Keratinocyte (primary cell): ENCODE data around the gene GNS.

Experiments
- EZH2 ChIP-seq: IDR thresholded peaks from one replicate; pipeline ENCODE4 v1.6.1; 2012; ENCODE audit warnings: inconsistent platforms, mild to moderate bottlenecking, low read length, moderate library complexity
- TF ChIP-seq, protein P1 (sequence below), 3 experiments: IDR thresholded peaks in 1 of 3; conservative IDR thresholded peaks in 1 of 3; optimal IDR thresholded peaks in 1 of 3; 2 replicates in 2 of 3; 3 replicates in 1 of 3; pipeline versions ENCODE3 to v1.5.1; 2011; ENCODE audit warnings: low read length in 3 of 3, mild to moderate bottlenecking in 3 of 3, moderate library complexity in 2 of 3, control low read depth in 1 of 3, inconsistent platforms in 1 of 3; ENCODE audit not compliant: insufficient read depth in 2 of 3; ENCODE audit errors: extremely low read depth in 1 of 3

DNA sequence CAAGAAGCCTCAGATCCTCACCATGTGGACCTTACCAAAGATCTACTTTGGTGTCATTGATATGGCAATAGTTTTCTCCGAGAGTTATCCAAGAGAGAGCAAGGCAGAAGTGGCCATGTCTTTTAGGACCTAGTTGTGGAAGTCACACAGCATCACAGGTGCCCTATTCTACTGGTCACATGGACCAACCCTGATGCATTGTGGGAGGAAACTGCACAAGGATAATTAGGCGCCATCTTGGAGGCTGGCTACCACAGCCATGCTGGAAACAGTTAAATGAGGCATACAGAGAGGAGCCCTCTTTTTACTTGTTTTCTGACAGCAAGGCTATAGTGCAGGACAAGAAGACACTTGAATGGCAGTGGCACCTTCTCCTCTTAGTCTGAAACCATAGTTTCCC lies 49.8 kb downstream of the GNS start:
- TF ChIP-seq, protein P1, sequence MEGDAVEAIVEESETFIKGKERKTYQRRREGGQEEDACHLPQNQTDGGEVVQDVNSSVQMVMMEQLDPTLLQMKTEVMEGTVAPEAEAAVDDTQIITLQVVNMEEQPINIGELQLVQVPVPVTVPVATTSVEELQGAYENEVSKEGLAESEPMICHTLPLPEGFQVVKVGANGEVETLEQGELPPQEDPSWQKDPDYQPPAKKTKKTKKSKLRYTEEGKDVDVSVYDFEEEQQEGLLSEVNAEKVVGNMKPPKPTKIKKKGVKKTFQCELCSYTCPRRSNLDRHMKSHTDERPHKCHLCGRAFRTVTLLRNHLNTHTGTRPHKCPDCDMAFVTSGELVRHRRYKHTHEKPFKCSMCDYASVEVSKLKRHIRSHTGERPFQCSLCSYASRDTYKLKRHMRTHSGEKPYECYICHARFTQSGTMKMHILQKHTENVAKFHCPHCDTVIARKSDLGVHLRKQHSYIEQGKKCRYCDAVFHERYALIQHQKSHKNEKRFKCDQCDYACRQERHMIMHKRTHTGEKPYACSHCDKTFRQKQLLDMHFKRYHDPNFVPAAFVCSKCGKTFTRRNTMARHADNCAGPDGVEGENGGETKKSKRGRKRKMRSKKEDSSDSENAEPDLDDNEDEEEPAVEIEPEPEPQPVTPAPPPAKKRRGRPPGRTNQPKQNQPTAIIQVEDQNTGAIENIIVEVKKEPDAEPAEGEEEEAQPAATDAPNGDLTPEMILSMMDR (optimal IDR thresholded peaks at IDR 0.05 in 1 of 3, IDR thresholded peaks at IDR 0.05 in 1 of 3, conservative IDR thresholded peaks at IDR 0.05 in 1 of 3; ENCODE audit: extremely low read depth in 1 of 3, insufficient read depth in 2 of 3, low read length in 3 of 3), result no peak
- no peak for TF ChIP-seq EZH2
